ENCODE data around the gene GTF3C5.
"Not testable (repeated sequence)": the region's sequence is repeated elsewhere in the genome, so short reads cannot be mapped to it uniquely, and the experiment has no call there.

Gene GTF3C5

DNA sequence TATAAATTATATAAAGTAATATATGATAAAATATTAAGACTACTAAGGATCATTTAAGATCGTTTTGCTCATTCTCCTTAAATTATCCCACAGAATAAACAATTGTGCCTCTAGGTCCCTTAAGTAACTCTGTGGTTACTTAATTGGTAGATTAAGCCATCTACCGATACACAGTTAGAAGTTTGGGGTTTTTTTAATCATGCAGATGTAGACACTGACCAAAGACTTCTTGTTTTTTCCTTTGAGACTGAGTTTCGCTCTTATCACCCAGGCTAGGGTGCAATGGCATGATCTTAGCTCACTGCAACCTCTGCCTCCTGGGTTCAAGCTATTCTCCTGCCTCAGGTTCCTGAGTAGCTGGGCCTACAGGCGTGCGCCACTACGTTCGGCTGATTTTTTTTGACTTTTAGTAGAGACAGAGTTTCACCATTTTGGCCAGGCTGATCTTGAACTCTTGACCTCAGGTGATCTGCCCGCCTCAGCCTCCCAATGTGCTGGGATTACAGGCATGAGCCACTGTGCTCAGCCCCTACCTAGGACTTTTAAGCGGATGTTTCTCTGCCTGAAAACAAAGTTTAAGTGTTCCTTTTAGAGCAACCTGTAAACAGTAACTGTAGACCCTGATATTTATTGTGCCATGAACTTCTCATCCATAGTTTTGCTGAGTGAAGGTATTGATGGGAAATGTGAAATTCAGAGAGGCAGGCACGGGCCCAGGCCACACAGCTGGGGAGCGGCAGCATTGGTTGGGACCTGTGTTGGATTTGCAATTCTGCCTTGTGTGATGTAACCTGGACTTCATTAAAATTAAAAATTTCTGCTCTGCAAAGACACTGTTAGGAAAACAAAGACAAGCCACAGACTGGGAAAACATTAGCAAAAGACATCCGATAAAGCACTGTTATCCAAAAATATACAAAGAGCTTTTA lies 42.6 kb downstream of the GTF3C5 start:
- no peak for DNase-seq

DNA sequence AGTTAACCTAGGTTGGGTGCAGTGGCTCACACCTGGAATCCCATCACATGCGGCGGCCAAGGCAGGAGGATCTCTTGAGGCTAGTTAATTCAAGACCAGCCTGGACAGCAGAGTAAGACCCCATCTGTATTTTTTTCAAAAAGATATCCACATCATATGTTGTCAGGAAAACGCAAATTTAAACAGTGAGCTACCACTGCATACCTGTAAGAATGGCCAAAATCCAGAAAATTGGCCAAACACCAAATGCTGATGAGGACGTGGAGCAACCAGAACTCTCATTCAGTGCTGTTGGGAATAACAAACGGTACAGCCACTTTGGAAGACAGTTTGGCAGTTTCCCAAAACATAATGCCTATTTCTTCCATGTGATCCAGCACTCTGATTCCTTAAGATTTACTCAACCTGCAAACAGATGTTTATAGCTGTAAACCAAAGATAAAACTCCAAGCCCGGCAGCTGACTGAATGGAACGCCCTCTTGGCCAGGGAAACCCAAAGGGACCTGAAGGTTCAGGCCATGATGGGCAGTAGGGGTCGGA lies 43.4 kb downstream of the GTF3C5 start:
- DNase-seq: peak; percentile 12

DNA sequence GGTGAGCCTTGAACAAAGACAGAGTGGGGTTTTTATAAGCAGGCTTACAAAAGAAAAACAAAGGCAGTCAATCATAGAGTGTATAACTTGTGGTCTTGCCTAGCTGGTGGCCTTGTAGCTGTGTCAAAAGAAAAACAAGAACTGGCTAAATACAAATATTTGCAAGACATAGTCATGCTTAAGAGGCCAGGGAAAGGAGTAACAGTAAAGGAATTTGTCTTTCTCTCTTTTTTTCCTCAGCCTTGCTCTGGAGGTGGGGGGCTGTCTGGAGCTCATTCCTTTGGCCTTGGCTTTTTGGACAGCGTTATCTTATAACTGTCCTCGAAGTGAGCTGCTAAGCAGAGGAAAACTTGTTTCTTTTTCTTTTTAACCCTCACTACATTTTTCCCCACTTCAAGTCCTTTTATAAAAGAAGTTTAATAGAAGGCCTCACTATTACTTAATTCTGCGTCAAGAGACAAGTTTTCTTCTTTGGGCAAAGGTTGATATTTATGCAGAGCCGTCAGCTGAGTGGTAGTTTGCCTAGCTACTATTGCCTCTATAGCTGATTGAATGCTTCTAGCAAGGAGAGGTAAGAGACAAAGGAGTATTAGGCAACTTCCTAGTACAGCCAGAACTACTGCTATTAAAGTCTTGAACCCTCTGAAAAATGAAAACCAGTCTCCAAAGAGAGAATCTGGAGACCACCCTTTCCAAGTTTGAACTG lies 45.3 kb downstream of the GTF3C5 start:
- DNase-seq: no peak

DNA sequence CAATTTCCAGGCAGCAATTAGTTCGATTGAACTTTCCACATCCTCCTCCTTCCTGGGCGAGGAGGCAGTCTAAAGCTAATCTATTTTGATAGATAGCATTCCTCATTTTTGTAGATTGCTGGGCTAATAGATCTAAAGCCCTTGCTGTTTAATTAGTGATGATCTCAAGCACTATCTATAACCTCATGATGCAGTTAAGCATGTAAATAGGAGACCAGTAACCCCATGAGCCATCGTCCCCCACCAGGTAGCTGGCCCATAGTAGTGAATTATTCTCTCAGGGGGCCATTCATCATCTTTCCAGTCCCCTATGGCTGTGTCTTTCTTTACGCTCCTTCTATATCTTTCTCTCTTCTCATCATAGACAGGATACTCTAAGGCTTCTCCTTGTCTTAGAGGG lies 45.9 kb downstream of the GTF3C5 start:
- DNase-seq: no peak

DNA sequence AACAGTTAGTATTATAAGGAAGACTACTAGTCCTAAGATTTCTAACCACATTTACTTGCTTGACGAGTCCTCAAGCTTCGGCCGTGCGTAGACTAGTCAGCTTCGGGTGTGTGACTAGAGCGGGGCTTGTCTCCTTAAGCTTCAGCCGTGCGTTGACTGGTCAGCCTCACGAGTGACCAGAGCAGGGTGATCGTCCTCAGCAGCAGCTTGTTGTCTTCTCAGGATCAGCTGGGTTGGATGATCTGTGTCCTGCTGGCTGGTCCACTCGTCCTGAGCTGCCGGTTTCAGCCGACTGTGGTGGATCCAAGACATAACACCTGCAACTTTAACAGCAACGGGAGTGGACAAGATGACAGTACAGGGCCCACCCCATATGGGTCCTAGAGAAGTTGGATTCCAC lies 47.7 kb downstream of the GTF3C5 start:
- no peak for DNase-seq

DNA sequence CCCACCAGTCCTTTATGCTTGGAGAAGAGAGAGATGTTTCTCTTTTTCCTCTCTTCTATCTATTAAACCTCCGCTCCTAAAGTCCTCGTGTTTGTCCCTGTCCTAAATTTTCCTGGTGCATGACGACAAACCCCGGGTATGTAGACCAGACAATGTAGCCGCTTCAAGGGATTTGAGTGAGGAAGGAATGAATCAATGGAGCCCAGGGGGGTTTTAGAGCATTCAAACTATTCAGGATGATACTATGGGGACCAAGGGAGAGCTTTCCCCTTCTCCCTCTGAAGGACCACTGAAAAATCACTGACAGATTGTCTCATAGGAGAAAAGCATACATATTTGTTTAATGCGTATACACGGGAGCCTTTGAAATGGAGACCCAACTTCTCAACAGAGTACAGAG lies 49.4 kb downstream of the GTF3C5 start:
- DNase-seq: no peak

DNA sequence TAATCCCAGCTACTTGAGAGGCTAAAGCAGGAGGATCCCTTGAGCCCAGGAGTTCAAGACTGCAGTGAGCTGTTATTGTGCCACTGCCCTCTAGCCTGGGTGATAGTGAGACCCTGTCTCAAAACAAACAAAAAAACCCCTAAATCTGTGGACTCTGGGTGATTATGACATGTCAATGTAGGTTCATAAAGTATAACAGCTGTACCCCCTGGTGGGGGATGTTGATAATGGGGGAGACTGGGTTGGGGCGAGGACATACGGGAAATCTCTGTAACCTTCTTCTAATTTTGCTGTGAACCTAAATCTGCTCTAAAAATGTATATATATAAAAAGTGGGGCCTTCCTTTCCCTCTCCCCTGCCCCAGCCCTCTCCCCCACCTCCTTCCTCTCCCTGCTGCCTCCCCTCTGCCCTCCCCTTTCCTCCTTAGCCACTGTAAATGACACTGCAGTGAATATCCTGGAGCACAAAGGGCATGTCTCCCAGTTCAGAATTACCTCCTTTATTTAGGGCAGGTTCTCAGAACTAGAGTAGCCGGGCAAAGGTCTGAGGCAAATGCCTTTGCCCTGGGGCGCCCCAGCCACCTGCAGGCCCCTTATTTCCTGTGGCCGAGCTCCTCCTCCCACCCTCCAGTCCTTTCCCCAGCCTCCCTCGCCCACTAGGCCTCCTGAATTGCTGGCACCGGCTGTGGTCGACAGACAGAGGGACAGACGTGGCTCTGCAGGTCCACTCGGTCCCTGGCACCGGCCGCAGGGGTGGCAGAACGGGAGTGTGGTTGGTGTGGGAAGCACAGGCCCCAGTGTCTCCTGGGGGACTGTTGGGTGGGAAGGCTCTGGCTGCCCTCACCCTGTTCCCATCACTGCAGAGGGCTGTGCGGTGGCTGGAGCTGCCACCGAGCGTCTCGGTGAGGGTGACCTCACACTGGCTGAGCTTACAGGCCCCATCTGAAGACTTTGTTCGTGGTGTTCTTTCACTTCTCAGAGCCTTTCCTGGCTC lies 50.3 kb downstream of the GTF3C5 start:
- DNase-seq: not testable (repeated sequence)

DNA sequence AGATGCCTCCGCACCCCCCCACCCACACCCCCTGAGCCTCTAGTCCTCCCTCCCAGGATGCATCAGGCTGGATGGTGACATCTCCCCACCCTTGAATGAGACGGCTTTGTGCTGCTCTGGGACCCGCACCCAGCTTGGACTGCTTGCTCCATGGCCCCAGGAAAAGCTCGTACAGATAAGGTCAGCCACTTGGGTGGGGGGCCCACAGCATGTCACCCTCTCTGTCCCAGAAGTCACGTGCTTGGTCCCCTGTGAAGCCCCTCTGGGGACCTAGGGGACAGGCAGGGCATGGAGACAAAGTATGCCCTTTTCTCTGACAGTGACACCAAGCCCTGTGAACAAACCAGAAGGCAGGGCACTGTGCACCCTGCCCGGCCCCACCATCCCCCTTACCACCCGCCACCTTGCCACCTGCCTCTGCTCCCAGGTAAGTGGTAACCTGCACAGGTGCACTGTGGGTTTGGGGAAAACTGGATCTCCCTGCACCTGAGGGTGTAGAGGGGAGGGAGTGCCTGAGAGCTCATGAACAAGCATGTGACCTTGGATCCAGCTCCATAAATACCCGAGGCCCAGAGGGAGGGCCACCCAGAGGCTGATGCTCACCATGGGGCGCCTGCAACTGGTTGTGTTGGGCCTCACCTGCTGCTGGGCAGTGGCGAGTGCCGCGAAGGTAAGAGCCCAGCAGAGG lies 51.3 kb downstream of the GTF3C5 start:
- not testable (repeated sequence) for DNase-seq

DNA sequence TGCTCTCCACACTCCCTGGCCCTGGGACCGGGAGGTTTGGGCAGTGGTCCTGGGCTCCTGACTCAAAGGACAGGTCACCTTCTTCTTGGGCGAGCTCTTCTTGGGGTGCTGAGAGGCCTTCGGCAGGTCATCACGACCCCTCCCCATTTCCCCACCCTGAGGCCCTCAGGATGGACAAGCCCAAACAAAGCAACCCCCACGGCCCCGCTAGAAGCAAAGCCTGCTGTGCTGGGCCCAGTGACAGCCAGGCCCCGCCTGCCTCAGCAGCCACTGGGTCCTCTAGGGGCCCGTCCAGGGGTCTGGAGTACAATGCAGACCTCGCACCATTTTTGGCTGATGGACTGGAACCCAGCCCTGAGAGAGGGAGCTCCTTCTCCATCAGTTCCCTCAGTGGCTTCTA lies 52.9 kb downstream of the GTF3C5 start:
- DNase-seq: not testable (repeated sequence)

DNA sequence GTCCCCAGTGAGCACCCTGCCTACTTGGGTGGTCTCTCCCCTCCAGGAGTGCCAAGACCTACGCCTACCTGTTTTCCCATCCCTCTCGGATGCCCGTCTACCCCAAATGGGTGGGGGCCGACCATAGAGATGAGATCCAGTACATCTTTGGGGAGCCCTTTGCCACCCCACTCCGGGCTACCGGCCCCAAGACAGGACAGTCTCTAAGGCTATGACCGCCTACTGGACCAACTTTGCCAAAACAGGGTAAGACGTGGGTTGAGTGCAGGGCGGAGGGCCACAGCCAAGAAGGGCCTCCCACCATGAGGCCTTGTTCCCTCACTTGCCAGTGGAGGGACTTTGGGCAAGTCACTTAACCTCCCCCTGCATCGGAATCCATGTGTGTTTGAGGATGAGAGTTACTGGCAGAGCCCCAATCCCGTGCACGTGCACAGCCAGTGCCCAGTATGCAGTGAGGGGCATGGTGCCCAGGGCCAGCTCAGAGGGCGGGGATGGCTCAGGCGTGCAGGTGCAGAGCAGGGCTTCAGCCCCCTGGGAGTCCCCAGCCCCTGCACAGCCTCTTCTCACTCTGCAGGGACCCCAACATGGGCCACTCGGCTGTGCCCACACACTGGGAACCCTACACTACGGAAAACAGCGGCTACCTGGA lies 55.5 kb downstream of the GTF3C5 start:
- DNase-seq: not testable (repeated sequence)

DNA sequence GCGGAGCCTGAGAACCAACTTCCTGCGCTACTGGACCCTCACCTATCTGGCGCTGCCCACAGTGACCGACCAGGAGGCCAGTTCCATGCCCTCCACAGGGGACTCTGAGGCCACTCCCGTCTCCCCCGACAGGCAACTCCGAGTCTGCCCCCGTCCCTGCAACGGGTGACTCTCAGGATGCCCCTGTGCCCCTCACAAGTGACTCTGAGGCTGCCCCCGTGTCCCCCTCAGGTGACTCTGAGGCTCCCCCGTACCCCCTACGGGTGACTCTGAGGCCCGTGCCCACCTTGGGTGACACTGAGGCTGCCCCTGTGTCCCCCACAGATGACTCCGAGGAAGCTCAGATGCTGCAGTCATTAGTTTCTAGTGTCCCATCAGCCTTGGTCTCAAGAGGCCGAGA lies 56.1 kb downstream of the GTF3C5 start:
- DNase-seq: no peak

DNA sequence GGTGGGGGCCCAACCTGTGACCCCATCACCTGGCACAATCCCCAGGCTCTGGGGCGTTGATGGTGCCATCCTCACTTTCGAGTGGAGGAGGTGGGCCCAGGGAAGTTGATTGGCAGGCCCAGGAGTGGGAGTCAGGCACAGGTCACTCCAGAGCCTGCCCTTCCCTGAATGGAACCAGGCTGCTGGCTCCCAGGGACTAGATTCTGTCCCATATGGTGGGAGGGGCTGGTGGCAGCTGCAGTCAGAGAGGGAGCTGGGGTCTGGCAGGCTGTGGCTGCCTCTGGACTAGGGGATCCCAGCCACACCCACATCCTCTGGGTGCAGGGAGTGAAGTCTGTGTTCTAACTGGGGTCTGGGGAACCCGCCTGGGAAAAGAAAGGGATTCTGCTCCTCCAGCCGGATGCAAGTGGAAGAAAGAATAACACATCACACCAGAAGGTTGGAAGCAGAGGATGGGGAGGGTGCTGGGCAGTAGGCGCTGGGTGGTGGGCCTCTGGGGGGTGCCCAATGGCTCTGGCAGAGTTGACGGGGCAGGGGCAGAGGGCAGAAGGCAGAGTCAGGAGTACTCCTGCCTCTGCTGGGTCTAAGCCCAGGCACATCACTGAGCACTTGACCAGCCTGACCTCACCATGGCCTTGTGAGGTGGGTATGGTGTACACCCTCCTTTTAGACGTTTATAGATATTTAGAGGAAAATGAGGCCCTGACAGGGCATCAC lies 56.8 kb downstream of the GTF3C5 start:
- DNase-seq: no peak

DNA sequence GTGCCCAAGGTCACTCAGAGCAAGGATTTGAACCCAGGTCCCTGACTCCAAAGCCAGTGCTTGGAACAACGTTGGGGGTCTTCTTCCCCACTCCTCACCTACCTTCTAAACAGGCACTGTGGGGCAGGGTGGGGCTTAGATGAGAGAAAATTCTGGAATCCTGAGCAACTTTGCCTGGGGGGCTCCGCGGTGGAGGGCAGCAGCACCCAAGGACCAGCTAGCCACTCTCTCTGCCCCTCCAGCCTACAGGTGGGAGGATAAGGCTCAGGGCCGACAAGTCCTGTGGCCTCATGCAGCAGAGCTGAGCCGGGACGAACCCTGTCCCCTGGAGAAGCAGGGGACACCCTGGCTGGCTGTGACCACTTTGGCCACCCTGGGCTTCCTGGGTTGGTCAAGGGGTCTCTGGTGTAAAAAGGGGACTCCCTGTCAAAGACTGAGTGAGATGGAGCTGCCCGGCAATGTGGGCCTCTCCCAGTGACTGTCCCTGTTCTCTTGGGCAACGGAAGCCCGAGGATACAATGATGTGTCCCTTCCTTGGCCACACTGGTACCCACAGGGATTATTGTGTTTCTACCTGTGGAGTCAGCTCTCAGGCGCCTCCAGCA lies 57.5 kb downstream of the GTF3C5 start:
- no peak for DNase-seq

DNA sequence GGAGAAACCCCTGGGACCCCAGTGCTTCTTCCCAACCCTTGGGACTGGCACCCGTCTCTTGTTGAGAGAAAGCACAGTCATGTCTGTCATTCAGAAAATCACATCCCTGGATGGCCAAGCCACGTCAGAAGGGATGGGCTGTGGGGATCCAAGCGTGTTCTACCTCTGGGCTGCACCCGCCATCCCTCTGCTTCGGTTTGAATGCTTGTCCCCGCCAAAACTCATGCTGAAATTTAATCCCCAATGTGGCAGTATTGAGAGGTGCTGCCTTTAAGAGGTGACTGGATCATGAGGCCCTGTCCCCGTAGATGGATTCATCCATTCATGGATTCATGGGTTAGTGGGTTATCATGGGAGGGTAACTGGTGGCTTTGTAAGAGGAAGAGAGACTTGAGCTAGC lies 58.0 kb downstream of the GTF3C5 start:
- DNase-seq: no peak

DNA sequence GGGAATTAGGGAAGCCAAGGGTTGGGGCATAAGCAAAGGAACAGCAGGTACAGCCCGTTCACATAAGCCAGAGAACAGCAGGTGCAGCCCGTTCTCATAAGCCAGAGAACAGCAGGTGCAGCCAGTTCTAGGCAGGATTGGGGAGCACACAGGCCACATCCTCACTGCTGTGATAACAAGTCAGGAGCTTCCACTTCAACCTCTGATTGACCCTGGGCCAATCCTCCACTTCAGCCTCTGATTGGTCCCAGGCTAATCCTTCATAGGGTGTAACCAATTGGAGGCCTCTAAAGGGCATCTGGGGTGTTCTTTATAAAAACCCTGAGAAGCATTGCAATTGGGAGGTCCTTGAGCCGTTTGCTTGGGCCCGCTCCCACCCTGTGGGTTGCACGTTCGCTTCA lies 58.5 kb downstream of the GTF3C5 start:
- DNase-seq: peak; percentile 96

DNA sequence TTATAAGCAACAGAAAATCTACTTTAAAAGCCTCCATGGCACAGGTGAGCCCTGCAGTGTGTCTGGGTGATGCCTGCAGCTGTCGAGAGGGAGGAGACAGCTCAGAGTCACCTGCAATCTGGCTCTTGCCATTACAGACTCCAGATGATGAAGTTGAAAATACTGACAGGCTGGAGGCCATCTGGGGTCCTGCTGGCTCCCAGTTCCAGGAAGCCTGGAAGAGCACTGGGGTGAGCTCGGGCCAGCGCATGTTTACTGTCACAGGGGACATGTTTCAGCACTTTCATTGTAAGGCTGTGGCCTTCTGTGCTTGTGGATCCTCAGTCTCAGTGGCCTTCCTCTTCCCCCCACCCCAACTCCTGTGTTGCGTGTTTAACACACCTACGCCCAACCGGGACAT lies 59.4 kb downstream of the GTF3C5 start:
- peak; percentile 91 for DNase-seq

DNA sequence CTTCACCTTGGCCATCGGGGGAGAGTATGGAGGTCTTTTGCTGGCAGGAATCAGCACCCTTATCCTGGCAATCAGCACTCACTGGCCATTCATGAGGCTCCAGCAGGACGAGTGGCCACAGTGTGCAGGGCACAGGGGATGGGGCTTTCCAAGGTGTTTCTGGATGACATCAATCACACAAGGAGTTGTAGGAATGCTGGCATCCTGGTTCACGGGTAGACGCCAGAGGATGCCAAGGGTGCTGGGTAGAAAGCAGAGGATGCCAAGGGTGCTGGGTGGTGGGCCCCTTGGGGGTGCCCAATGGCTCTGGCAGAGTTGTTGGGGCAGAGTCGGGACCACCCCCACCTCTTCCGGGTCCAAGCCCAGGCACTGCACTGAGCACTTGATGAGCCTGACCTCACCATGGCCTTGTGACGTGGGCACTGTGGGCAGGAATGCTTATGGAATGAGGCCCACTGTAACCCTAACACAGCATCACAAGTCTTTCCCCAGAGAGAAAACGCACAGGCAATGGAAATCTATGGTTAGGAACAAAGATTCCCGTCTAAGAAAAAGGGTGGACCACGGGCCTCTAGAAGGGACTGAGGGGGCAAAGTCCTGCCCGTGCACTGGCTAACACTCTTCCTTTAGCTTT lies 60.1 kb downstream of the GTF3C5 start:
- no peak for DNase-seq

DNA sequence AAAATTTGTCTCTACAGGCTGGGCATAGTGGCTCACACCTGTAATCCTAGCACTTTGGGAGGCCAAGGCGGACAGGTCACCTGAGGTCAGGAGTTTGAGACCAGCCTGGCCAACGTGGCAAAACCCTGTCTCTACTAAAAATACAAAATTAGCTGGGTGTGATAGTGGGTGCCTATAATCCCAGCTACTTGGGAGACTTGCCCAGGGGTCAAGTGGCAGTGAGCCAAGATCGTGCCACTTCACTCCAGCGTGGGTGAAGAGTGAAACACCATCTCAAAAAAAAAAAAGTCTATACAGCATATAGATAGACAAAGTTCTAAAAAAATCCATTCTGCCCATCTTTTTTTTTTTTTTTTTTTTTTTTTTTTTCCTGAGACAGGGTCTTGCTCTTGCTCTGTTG lies 63.6 kb downstream of the GTF3C5 start:
- DNase-seq: not testable (repeated sequence)

DNA sequence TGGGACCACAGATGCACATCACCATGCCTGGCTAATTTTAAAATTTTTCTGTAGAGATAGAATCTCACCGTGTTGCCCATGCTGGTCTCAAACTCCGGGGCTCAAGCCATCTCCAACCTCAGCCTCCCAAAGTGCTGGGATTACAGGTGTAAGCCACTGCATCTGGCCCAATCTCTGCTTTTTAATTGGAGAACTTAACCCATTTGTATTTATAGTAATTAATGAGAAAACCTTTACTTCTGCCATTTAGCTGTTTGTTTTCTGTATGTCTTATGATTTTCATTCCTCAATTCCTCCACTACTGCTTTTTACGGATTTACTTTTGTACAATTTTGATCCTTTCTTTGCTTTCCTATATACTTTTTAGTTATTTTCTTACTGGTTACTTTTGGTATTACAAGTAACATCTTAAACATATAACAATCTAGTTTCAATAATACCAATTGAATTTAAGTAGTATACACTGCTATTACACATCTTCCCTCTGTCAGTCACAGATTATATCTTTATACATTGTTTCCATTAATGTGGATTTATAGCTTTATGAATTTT lies 64.1 kb downstream of the GTF3C5 start:
- no peak for DNase-seq
